MM.1S (cell line): ENCODE results near the gene TSPAN11.
"Not testable (repeated sequence)": the region's sequence is repeated elsewhere in the genome, so short reads cannot be mapped to it uniquely, and the experiment has no call there.

Experiments
- CTCF ChIP-seq: fragments of 300-600 bp; sonication (generic); IDR thresholded peaks from 2 replicates; pipeline ENCODE4 v1.5.1; 2016; ENCODE audit warnings: antibody characterized with exemption, low read length, mixed read lengths
- EZH2 ChIP-seq: fragments of 300-600 bp; sonication (generic); optimal IDR thresholded peaks from 2 replicates; pipeline ENCODE3; 2017; ENCODE audit warnings: low read depth, mild to moderate bottlenecking, antibody characterized with exemption, low read length, mixed read lengths
- EZH2phosphoT487 ChIP-seq: fragments of 300-600 bp; sonication (generic); IDR thresholded peaks from 2 replicates; pipeline ENCODE4 v1.6.1; 2018; ENCODE audit warnings: antibody characterized with exemption, low read length

- not testable (repeated sequence) for TF ChIP-seq EZH2phosphoT487, EZH2, CTCF
Observed at GRCh38 chr12:30894531-30894930, 32.0 kb upstream of the TSPAN11 start.
